ENCODE measurements around the gene PDE9A. TPM values are rescaled to one million over a fixed set of nuclear protein-coding genes. Genes with fewer than 3 reads are reported as not detected.

Gene PDE9A
- total and polyA plus RNA-seq, 2 donors (not counting 3 experiments of a cell fraction or from before 2014, with no cell fraction given) = 0.28 to 2.2 TPM

DNA sequence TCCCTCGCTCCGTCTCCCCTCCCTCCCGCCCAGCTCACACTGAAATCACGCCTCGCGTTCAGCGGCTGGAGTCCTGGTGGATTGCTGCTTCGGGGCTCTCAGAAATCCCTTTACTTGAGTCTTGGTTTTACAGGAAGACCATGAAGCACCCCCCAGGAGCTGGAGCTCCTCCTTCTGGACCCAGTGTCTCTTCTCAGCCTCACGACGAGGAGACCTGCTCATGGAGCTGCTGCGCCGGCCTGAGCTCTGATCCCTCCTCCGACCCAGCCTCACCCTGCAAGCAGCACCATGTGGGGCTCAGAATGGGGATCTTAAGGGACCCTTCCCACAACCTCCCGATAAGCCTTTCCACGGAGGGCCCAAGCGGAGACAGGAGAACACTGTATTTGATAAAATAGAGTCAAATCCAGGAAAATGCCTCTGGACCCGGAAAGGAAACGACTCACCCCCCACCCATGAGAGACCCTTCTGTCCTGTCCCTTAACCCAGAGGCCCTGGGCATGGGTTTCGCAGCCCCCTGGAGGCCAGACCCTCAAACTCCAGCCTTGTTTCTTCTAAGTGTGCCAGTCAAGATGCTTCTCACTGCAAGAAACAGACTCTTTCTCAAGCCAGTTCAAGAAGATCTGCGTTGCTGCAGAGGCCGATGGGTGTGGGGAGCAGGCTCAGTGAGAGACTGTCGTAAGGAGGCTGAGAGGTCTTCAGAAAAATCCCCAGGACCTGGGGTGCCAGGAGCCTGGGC lies 26.1 kb downstream of the PDE9A start:
- DNase-seq (ENCODE audit: low read depth, low spot score) = no peak
- no peaks in the 10 kb centered on the region for H3K9me1 ChIP-seq (replicated peaks; ENCODE audit: control insufficient read depth, extremely low read depth, insufficient read depth, low read length)
- TF ChIP-seq JUN (IDR thresholded peaks at IDR 0.05; ENCODE audit: borderline replicate concordance, insufficient read depth, insufficient read length, low read depth) (no peak), POLR2AphosphoS5 (IDR thresholded peaks at IDR 0.05; ENCODE audit: insufficient read depth, low read depth, low read length) (no peak), MYC (IDR thresholded peaks at IDR 0.05; ENCODE audit: low read depth, low read length) (no peak), FOS (IDR thresholded peaks at IDR 0.05; ENCODE audit: borderline replicate concordance, insufficient read depth, low read length) (no peak), EZH2 (IDR thresholded peaks at IDR 0.05; ENCODE audit: borderline replicate concordance, low read depth, low read length, severe bottlenecking) (no peak), POLR2A (IDR thresholded peaks at IDR 0.05; ENCODE audit: low read depth, low read length) (no peak), GATA2 (IDR thresholded peaks at IDR 0.05; ENCODE audit: insufficient read depth, insufficient read length, low read depth, low read length) (no peak)
- TF ChIP-seq, protein P1, sequence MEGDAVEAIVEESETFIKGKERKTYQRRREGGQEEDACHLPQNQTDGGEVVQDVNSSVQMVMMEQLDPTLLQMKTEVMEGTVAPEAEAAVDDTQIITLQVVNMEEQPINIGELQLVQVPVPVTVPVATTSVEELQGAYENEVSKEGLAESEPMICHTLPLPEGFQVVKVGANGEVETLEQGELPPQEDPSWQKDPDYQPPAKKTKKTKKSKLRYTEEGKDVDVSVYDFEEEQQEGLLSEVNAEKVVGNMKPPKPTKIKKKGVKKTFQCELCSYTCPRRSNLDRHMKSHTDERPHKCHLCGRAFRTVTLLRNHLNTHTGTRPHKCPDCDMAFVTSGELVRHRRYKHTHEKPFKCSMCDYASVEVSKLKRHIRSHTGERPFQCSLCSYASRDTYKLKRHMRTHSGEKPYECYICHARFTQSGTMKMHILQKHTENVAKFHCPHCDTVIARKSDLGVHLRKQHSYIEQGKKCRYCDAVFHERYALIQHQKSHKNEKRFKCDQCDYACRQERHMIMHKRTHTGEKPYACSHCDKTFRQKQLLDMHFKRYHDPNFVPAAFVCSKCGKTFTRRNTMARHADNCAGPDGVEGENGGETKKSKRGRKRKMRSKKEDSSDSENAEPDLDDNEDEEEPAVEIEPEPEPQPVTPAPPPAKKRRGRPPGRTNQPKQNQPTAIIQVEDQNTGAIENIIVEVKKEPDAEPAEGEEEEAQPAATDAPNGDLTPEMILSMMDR (IDR thresholded peaks at IDR 0.05; ENCODE audit: extremely low read depth in 1 of 2, insufficient read depth in 1 of 2, low read depth in 1 of 2, low read length in 2 of 2) = no peak
- TF ChIP-seq, protein P2, sequence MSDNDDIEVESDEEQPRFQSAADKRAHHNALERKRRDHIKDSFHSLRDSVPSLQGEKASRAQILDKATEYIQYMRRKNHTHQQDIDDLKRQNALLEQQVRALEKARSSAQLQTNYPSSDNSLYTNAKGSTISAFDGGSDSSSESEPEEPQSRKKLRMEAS (IDR thresholded peaks at IDR 0.05; ENCODE audit: insufficient read depth, insufficient read length) = no peak
- H4K20me1 ChIP-seq (replicated peaks; ENCODE audit: control insufficient read depth, extremely low read depth, insufficient read depth, low read length) = no peaks in the 10 kb centered on the region
- CTCF ChIA-PET = no interaction called here
- no TSS peak for BruUV-seq (replicated peaks)
- no peaks in the 10 kb centered on the region for H3K9me3 ChIP-seq (replicated peaks; ENCODE audit: control insufficient read depth, insufficient read depth, low read length)
- H3K4me3 ChIP-seq (replicated peaks in 1 of 3; ENCODE audit: insufficient read depth in 1 of 3, low read depth in 1 of 3, low read length in 3 of 3) = no peak overlapping the region
- peaks cover 10% of the 10 kb centered on the region for H3K4me1 ChIP-seq (ENCODE audit: control insufficient read depth, extremely low read depth, insufficient read depth, low read length)
- POLR2A ChIA-PET = interaction anchor here (0.6 kb wide), 1 partner anchor 1499 kb away, joined by 3 read pairs; no protein-coding TSS in a partner anchor
- no peak overlapping the region for H3K4me2 ChIP-seq (ENCODE audit: insufficient read depth, low read length)
- no peaks in the 10 kb centered on the region for H3K79me2 ChIP-seq (ENCODE audit: control insufficient read depth, insufficient read depth, low read length)
- no peak overlapping the region for H3K27ac ChIP-seq (ENCODE audit: insufficient read depth, low read depth, low read length)
- no peaks in the 10 kb centered on the region for H3K36me3 ChIP-seq (ENCODE audit: control insufficient read depth in 2 of 2, extremely low read depth in 1 of 2, insufficient read depth in 2 of 2, low read length in 2 of 2)
- FAIRE-seq = no peak
- dilution Hi-C loops (cut with MboI; ENCODE audit: extremely low pct_ligation_motif_present, low sequenced_read_pairs) (no loop called here), intact Hi-C loops (cut with micrococcal nuclease) (no loop called here)
- no peak overlapping the region for H2AFZ ChIP-seq (ENCODE audit: low read depth, low read length)
- H3K9ac ChIP-seq (replicated peaks; ENCODE audit: extremely low read depth, insufficient read depth, low read length) = no peak overlapping the region
- H3K27me3 ChIP-seq (ENCODE audit: control insufficient read depth in 2 of 2, insufficient read depth in 2 of 2, low read length in 2 of 2) = peaks cover 0 to 9% of the 10 kb centered on the region in 2 experiments
